A673 (cell line): ENCODE data around the gene HOXC6. TPM values are rescaled to one million over a fixed set of nuclear protein-coding genes. Genes with fewer than 3 reads are reported as not detected.

Source experiments
- BruUV-seq: library from RNA; stranded (reverse); fragments of 400-500 nt; replicated peaks from 2 replicates; lab custom pipeline; 2021; lab: Mats Ljungman, UMichigan
- CTCF ChIA-PET: fragments of 300-600 bp; sonication (Branson Sonifier 250); formaldehyde crosslinking; loops from one replicate; lab custom pipeline; 2022; ENCODE audit warnings: antibody characterized with exemption; lab: Charles Lee
- POLR2A ChIA-PET: fragments of 300-600 bp; sonication (Branson Sonifier 250); formaldehyde crosslinking; loops from one replicate; lab custom pipeline; 2022; ENCODE audit warnings: antibody characterized with exemption; ENCODE audit not compliant: low non-redundant PET; lab: Charles Lee
- DNase-seq: peaks from one replicate; pipeline ENCODE4 v3.0.0-alpha.2; 2015; ENCODE audit warnings: low spot score
- H3K27ac ChIP-seq: fragments of 200-600 bp; sonication (generic); 2 replicates; pipeline ENCODE4 v1.5.1; 2016; ENCODE audit warnings: mixed run types, low read depth, mild to moderate bottlenecking, mixed read lengths, antibody characterized with exemption, low read length; ENCODE audit not compliant: poor library complexity, severe bottlenecking
- H3K27me3 ChIP-seq: fragments of 200-600 bp; sonication (generic); replicated peaks from 2 replicates; pipeline ENCODE4 v1.6.1; 2017; ENCODE audit warnings: mixed run types, low read depth, mild to moderate bottlenecking, mixed read lengths, antibody characterized with exemption, low read length; ENCODE audit not compliant: insufficient read depth, poor library complexity
- H3K36me3 ChIP-seq: fragments of 200-600 bp; sonication (generic); 2 replicates; pipeline ENCODE4 v1.6.1; 2016; ENCODE audit warnings: mixed run types, mild to moderate bottlenecking, mixed read lengths, antibody characterized with exemption, low read length; ENCODE audit not compliant: insufficient read depth, poor library complexity, severe bottlenecking
- H3K4me1 ChIP-seq: fragments of 200-600 bp; sonication (generic); 2 replicates; pipeline ENCODE4 v1.6.1; 2017; ENCODE audit warnings: mixed run types, mild to moderate bottlenecking, mixed read lengths, antibody characterized with exemption, low read length; ENCODE audit not compliant: insufficient read depth, poor library complexity, severe bottlenecking
- H3K4me3 ChIP-seq: fragments of 200-600 bp; sonication (generic); 2 replicates; pipeline ENCODE4 v1.5.1; 2016; ENCODE audit warnings: low read depth, mixed run types, mild to moderate bottlenecking, mixed read lengths, low read length; ENCODE audit not compliant: poor library complexity, severe bottlenecking
- H3K9me3 ChIP-seq: fragments of 200-600 bp; sonication (generic); 2 replicates; pipeline ENCODE4 v1.6.1; 2016; ENCODE audit warnings: mixed run types, low read depth, mild to moderate bottlenecking, mixed read lengths, antibody characterized with exemption, low read length; ENCODE audit not compliant: poor library complexity, severe bottlenecking
- EZH2 ChIP-seq: fragments of 200-600 bp; sonication (generic); IDR thresholded peaks from 2 replicates; pipeline ENCODE4 v1.6.1; 2017; ENCODE audit warnings: borderline replicate concordance, low read depth, mild to moderate bottlenecking, mixed read lengths, antibody characterized with exemption, low read length; ENCODE audit not compliant: poor library complexity, severe bottlenecking
- intact Hi-C: fragments of 100-400 bp; cut with micrococcal nuclease; formaldehyde crosslinking; loops from one replicate; pipeline ENCODE4 v1.10.0; 2022; ENCODE audit not compliant: unreplicated experiment
- total RNA-seq: library from RNA; stranded (reverse); gene quantifications from 2 replicates; pipeline ENCODE4 v1.2.3, GENCODE V29; 2021
- TF ChIP-seq, protein P1 (sequence below): fragments of 300-800, 200-600 bp; sonication (generic); conservative IDR thresholded peaks from 2 replicates; pipeline ENCODE4 v1.5.1; 2017; ENCODE audit warnings: low read depth, mild to moderate bottlenecking, antibody characterized with exemption, low read length, moderate library complexity, mixed read lengths

HOXC6 gene
- total RNA-seq, 1 experiment from 2014 or later = 20.8 TPM

DNA sequence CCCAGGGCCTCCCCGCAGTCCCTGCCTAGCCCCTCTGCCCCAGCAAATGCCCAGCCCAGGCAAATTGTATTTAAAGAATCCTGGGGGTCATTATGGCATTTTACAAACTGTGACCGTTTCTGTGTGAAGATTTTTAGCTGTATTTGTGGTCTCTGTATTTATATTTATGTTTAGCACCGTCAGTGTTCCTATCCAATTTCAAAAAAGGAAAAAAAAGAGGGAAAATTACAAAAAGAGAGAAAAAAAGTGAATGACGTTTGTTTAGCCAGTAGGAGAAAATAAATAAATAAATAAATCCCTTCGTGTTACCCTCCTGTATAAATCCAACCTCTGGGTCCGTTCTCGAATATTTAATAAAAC is 2.2 kb downstream of the HOXC6 start:
- BruUV-seq = no TSS peak
- peaks cover 44% of the 10 kb centered on the region for H3K4me1 ChIP-seq
- CTCF ChIA-PET = no interaction called here
- POLR2A ChIA-PET = no interaction called here
- H3K4me3 ChIP-seq = no peak overlapping the region
- peaks cover 13% of the 10 kb centered on the region for H3K36me3 ChIP-seq
- intact Hi-C loops = loop anchor here (5.0 kb wide), 1 partner anchor 107 kb away; no protein-coding TSS in a partner anchor
- no peaks in the 10 kb centered on the region for H3K9me3 ChIP-seq
- no peaks in the 10 kb centered on the region for H3K27me3 ChIP-seq
- DNase-seq = no peak
- TF ChIP-seq, protein P1, sequence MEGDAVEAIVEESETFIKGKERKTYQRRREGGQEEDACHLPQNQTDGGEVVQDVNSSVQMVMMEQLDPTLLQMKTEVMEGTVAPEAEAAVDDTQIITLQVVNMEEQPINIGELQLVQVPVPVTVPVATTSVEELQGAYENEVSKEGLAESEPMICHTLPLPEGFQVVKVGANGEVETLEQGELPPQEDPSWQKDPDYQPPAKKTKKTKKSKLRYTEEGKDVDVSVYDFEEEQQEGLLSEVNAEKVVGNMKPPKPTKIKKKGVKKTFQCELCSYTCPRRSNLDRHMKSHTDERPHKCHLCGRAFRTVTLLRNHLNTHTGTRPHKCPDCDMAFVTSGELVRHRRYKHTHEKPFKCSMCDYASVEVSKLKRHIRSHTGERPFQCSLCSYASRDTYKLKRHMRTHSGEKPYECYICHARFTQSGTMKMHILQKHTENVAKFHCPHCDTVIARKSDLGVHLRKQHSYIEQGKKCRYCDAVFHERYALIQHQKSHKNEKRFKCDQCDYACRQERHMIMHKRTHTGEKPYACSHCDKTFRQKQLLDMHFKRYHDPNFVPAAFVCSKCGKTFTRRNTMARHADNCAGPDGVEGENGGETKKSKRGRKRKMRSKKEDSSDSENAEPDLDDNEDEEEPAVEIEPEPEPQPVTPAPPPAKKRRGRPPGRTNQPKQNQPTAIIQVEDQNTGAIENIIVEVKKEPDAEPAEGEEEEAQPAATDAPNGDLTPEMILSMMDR = no peak
- no peak for TF ChIP-seq EZH2
- no peak overlapping the region for H3K27ac ChIP-seq

DNA sequence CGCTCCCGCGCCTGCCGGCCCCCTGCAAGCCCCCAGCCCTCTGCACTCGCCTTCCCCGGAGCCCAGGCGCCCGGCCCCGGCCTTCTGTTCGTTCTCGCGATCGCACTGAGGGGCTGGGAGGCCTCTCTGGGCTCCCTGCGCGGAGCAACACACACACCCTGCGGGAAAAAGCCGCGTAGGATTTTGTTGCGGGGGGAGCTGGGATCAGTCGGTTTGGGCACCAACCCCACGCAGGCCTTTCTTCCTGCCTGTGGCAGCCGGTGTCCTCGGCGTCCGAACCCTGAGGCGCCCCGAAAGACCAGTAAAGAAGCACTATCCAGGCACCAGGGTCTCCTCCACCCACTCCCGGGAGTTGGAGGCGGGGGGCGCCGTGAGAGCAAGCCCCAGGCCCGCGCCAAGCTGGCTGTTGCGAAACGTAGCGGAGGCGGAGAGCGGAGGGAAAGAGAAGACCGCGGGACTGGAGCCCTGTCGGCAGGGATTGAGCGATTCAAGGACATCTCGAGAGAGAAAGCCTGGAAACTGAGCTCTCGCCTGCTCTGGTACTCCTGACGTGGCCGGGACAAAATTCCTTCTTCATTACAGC is 2.7 kb downstream of the HOXC6 start:
- H3K27me3 ChIP-seq = no peaks in the 10 kb centered on the region

DNA sequence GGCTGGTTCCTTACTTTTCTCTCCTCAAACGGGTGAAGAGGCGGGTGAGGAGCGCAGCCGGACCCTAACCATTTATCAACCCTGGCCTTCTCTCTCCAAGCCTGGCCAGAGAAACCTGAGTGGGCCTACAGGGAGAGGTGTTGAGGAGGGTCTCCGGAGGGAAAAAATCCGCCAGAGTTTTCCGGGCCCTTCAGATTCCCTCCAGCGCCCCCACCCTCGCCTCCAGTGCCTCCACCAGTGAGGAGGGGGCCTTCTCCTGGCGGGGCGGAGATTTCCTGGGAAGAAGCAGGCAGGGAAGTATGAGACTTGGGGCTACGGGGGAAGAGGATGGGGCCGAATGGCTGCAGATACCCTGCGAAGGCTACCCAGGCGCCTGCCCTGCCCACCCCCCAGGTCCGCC is 3.2 kb downstream of the HOXC6 start:
- ChIA-PET POLR2A (no interaction called here), CTCF (interaction anchor here (0.6 to 2.2 kb wide), 6 partner anchors 22 to 170 kb away, joined by 3 to 22 read pairs (median 4); no protein-coding TSS in a partner anchor)
- Histone ChIP-seq H3K36me3 (peaks cover 13% of the 10 kb centered on the region), H3K9me3 (no peaks in the 10 kb centered on the region), H3K27me3 (no peaks in the 10 kb centered on the region), H3K27ac (no peak overlapping the region), H3K4me1 (peaks cover 44% of the 10 kb centered on the region), H3K4me3 (no peak overlapping the region)
- no TSS peak for BruUV-seq
- intact Hi-C loops = loop anchor here (5.0 kb wide), 1 partner anchor 106 kb away; no protein-coding TSS in a partner anchor
- TF ChIP-seq EZH2 = no peak
- TF ChIP-seq, protein P1 = no peak
- DNase-seq = no peak

More for the DNA sequence above, 2.7 kb downstream of the HOXC6 start:
- Histone ChIP-seq H3K9me3 (no peaks in the 10 kb centered on the region), H3K4me1 (peaks cover 44% of the 10 kb centered on the region), H3K27ac (no peak overlapping the region), H3K4me3 (no peak overlapping the region), H3K36me3 (peaks cover 13% of the 10 kb centered on the region)
- POLR2A ChIA-PET = no interaction called here
- no TSS peak for BruUV-seq
- intact Hi-C loops = loop anchor here (5.0 kb wide), 1 partner anchor 106 kb away; no protein-coding TSS in a partner anchor
- DNase-seq = no peak
- CTCF ChIA-PET = interaction anchor here (0.6 to 0.7 kb wide), 3 partner anchors 106 to 170 kb away, joined by 3 read pairs; no protein-coding TSS in a partner anchor
- TF ChIP-seq, protein P1 = no peak
